NCI-H2171 treated with DMSO at 0.1 percent for 48 hours (cell line): ENCODE results near the gene FOXI3.

Experiments
- DNase-seq: peaks from one replicate; lab custom pipeline; 2025; lab: John Stamatoyannopoulos, UW

FOXI3 gene

DNA sequence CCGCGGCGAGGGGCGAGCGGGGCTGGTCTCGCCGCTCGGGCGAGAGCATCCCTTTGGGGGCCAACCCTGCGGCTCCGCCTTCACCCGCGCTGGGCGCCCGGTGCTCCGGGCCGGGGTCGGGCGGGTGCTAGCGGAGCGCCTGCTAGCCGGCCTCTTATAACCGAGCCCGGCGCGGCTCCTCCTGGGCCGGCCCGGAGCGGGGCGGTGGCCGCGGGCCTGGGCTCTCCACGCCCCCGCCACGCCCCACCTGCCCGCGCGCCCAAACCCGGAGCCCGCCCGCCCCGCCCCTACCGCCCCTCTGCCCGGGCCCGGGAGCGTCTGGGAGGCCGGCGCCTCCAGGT, at the start of gene FOXI3:
FOXI3 (minus strand) TSS at position 129 of the 341 bp plus-strand sequence. CDS start 158 bp downstream, outside the sequence.
- no peak for DNase-seq

DNA sequence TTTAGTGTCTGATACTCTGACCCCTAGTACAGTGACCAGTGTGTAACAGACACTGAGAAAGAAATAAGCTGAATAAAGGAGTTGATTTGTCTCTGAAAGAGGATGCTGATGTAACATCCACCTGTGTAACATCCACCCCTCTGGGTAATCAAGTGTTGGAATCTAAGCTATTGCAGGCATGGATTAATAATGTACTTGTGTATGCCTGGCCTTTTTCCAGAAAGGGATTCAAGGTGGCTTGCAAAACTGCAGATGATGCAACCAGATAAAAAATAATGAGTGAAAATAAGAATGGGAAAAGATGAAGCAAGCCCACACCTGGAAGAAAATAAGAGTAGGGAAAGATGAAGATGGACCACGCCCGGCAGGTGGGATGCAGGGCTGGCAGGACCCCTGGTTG, 48.2 kb upstream of the FOXI3 start:
- no peak for DNase-seq

- DNase-seq = no peak
Observed at GRCh38 chr2:88499204-88499603, 46.7 kb upstream of the FOXI3 start.

- DNase-seq = no peak
Observed at GRCh38 chr2:88493481-88493880, 41.0 kb upstream of the FOXI3 start.

- DNase-seq = no peak
Observed at GRCh38 chr2:88492002-88492401, 39.5 kb upstream of the FOXI3 start.

DNA sequence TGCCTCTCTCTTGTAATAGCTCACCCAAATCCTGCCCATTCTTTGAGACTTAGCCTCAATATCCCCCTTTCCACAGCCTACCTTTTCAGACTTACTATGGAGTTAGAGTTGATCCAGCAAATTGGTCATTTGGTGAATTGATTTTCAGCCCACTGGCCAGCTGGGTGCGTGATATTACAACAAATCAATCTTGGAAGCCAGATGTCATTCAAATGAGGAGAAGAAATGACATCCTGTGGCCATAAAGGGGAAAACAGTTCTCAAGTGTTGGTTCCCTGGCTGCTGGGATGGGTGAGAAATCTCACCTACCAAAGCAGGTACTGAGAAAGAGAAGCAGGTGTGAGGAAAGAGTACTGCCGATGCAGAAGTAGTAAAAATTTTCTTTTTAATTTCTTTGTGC, 36.7 kb upstream of the FOXI3 start:
- DNase-seq = no peak

GRCh38 chr2:88483200-88483599, 30.7 kb upstream of the FOXI3 start:
- DNase-seq = no peak

DNA sequence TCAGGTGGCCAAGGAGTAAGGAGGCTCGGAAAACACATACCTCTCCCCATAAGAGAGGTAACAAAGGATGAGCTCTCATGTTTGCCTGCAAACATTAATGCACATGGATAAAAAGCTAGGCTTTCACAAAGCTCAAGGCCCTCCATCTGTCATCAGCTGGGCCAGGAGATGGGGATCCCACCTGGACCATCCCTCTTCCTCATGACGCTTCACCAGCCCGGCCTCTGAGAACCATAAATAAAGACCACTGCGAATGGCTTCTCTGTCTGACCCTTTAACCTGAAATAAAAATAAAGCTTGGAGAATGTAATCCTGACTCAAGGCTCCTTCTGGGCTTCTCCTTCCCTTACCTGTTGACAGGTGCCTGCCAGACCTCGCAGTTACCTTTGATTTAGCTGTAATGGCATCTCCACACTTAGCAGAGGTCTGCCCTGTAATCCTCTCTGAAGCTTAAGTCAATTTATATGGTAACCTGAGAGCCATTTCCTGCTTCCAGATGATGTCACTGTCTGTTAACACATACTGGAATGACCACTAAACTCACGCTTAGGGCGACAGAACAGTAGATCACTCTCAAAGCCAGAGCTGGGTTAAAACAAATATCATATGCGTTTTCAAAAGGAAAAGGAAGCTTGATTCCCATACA, 29.3 kb upstream of the FOXI3 start:
- no peak for DNase-seq

- no peak for DNase-seq
Observed at GRCh38 chr2:88472811-88473210, 20.3 kb upstream of the FOXI3 start.

DNA sequence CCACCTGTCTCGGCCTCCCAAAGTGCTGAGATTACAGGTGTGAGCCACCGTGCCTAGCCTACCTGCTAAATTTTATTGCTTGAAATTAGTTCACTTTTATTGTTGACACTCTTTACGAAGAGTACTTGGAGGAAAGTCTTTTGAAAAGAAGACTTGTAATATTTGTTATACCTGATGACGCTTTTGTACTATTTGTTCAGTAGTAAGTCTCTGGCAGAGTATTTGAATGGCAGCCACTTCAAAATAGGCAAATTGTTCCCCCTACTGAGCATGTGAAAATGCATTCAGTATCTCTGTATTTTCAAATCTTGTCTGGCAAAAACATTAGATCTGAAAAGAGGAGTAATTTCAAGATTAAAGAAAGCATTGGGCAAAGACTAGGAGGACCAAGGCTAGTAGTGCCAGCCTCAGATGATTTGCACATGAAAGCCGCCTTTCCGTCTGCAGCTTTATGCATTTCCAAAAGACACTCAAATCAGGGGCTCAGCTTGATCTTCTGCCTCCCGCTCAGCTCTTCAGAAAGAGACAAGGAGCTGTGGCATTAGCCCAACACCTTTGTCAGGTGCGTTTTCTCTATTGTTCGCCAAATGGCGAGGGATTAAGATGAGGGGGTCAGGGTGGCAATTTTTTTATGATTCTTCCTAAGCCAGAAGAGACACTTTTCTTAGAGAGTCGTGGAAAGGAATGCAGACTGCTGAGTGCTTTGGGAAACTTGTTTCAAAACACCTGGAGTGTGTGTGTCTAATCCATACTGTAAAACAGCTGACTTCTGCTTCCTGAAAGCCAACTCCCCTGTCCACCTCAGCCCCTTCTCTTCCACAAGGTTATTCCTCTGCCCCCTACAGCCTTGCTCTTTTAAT, 18.8 kb upstream of the FOXI3 start:
- no peak for DNase-seq

DNA sequence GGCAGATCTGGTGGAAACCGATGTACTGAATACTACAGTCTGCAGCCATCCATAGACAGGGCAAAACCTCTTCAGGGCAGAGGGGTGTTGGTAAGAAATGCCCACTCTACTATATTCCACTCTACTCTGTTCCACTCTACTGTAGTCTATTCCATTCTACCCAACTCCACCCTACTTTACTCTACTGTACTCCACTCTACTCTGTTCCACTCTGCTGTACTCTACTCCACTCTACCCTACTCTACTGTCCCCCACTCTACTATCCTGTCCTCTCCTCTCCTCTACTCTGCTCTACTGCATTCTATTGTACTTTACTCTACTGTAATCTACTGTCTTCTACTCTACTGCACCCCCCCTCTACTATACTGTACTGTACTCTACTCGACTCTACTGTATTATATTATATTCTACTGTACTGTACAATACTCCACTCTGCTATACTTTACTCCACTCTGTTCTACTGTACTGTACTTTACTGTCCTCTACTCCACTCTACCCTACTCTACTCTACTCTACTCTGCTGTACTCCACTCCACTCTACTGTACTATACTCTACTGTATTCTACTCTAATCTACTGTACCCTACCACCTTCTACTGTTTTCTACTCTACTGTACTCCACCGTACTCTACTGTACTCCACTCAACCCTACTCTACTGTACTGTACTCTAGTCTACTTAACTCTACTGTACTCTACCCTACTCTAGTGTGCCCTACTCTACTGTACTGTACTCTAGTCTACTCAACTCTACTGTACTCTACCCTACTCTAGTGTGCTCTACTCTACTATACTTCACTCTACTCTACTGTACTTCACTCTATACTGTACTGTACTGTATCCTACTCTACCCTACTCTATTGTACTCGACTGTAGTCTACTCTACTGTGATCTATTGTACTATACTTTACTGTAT, 17.0 kb upstream of the FOXI3 start:
- DNase-seq = no peak

GRCh38 chr2:88464153-88464552, 11.7 kb upstream of the FOXI3 start:
- DNase-seq = no peak

GRCh38 chr2:88458633-88459032, 6.1 kb upstream of the FOXI3 start:
- DNase-seq = no peak

- DNase-seq = peak; percentile 28
Observed at GRCh38 chr2:88452980-88453582, 588 bp upstream of the FOXI3 start.

DNA sequence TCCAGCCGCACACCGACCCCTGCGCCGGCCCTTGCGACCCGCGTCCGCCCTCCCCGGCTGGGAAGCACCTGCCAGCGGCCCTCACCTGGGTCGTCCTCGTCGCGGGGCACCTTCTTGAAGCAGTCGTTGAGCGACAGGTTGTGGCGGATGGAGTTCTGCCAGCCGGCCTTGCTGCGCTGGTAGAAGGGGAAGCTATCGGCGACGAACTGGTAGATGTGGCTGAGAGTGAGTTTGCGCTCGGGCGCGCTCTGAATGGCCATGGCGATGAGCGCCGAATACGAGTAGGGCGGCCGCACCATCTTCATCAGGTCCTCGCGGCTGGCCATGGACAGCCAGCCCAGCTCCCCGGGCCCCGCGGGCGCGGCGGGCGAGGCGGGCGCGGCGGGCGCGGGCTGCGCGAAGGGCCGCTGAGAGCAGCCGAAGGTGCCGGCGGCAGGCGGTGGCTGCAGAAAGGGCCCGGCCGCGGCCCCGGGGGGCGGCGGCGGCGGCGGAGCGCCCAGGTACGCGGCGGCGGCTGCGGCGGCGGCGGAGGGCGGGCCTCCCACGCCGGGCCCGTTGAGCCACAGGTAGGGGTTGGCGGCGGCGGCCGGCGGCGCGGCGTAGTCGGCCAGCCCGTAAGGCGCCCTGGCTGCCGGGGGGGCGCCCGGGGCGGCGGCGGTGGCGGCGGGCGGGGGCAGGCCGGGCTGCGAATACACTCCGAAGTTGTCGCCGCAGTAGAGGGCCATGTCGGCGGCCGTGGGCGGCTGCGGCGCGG, 505 bp downstream of the FOXI3 start:
- DNase-seq = peak; percentile 4

- DNase-seq = peak; percentile 6
Observed at GRCh38 chr2:88450925-88451810, 1.3 kb downstream of the FOXI3 start.

- DNase-seq = no peak
Observed at GRCh38 chr2:88450186-88450585, 2.3 kb downstream of the FOXI3 start.

- DNase-seq = no peak
Observed at GRCh38 chr2:88448248-88448647, 4.2 kb downstream of the FOXI3 start.

DNA sequence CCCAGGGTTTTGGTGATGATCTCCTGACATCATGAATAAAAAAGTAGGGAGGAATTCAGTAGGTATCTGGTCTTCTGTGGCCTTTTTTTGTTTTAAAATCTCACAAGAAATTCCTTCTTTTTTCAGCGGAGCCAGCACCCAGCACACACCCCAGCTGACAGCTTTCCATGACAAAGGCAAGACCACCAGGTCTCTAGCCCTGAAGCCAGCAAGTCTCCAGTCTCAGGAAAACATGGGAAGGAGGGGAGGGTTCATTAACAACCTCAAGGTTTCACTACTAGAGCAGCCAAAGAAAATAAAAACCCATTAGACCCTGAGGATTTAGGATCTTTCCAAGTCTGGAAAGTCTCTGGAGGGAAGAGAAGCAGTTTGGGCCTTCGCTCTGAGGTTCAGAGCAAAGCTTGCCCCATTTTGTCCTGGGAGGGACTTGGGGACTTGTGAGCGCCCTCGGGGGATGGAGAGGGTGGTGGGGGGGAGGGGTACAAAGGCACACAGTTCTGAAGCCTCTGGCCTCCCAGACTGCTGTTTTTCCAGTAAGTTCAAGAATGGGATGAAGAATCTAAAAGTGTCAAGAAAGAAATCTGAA, 9.0 kb downstream of the FOXI3 start:
- DNase-seq = no peak

- DNase-seq = no peak
Observed at GRCh38 chr2:88442473-88442872, 10.0 kb downstream of the FOXI3 start.
